ENCODE data around the gene NOC2L.

NOC2L gene

DNA sequence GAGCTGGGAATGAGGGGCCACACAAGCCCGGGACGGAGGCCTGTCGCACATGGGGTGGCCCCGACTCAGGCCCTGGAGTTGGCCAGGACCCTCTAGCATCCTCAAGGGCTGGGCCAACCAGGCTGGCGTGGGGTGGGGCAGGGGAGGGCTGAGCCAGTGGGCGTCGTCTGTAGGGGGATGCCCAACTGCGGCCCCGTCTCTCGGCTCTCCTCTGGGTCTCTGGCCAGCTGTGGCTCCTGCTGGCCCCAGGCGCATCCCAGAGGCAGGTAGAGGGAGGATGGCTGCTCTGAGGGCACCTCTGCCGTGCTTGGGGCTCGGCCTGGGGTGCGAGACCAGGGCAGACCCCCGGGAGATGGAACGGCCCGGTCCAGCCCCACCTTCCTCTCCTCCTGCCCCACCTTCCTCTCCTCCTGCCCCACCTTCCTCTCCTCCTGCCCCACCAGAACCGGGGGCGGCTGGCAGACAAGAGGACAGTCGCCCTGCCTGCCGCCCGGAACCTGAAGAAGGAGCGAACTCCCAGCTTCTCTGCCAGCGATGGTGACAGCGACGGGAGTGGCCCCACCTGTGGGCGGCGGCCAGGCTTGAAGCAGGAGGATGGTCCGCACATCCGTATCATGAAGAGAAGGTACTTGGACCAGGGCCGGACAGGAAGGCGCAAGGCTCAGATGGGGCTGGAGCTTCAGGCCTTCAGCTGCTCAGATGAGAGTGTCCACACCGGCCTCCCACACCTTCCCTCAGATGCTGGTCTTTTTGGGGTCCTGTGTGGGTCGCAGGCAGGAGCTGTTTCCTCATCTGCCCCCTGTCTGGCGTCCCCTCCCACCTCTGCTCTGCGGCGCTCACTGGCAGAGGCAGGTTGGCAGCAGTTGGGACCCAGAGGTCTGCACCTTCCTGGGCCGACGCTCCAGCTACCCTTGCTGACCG lies 29.1 kb downstream of the NOC2L start:
- no peak for DNase-seq (ENCODE audit: low read depth)

DNA sequence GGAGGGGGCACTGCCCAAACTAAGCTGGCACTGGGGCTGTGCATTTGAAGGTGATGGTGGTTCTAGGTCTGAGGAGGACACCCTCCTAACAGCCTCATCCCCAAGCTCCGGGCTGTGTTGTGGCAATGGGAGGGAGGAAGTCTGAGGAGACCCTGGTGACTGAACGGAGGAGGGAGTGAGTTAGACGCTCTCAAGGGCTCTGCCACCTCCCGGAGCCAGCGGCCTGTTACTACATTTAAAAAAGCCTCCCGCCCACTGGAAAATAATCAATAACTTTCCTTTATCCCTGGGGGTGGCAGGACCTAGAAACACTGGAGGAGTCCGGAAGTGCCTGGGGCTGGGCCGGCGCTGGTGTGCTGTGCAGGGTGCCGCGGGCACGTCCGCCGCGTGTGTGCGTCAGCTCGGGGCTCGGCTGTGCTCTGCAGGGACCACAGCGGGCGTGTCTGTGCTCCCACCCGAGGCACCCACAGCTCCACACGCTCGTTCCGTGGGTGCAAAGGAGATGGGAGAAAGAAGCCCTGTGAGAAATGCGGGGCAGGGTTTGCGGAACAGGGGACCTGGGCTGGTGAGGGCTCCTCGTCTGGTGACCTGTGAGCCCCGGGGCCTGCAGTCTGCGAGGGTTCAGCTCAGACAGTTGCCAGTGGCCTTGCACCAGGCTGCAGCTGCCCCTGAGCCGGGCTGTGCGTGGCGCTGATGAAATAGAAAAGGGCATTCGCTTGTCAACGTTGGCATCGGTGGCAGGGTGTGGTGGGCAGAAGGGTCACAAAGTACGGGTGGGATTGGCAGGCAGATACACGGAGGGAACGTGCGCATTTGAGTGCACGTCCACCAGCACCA lies 30.0 kb downstream of the NOC2L start:
- no peak for DNase-seq (ENCODE audit: low read depth)

- no peak for DNase-seq (ENCODE audit: low read depth)
Measured at GRCh38 chr1:927748-928147, 31.3 kb downstream of the NOC2L start.

GRCh38 chr1:927234-927633 lies 31.8 kb downstream of the NOC2L start:
- no peak for DNase-seq (ENCODE audit: low read depth)

DNA sequence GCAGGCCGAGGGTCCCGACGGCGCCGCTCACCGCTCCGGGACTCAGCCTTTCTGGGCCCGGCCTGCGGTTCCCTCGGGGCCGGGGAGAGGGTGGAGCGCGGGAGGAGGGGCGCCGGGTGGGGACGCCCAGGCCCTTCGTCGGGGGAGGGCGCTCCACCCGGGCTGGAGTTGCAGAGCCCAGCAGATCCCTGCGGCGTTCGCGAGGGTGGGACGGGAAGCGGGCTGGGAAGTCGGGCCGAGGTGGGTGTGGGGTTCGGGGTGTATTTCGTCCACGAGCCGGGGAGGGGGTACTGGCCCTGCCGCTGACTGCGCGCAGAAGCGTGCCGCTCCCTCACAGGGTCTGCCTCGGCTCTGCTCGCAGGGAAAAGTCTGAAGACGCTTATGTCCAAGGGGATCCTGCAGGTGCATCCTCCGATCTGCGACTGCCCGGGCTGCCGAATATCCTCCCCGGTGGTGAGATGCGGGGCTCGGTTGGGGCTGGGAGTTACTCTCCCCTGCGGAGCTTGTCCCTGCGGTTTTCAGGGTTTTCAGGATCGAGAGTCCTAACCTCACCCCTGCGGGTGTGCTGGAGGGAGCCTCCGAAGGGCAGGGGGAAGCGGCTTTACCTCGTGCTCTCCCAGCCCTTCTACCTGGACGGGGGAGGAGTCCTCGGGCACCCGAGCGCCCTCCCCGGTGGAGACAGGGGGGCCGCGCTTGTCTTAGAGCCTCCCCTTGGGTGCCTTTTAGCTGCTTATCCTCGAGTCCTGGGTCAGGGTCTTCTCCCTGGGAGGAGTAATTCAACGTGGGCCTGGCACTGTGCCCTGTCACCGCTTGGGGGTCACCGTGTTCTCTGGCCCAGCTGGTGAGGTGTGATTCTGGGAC lies 33.3 kb downstream of the NOC2L start:
- no peak for DNase-seq (ENCODE audit: low read depth)

DNA sequence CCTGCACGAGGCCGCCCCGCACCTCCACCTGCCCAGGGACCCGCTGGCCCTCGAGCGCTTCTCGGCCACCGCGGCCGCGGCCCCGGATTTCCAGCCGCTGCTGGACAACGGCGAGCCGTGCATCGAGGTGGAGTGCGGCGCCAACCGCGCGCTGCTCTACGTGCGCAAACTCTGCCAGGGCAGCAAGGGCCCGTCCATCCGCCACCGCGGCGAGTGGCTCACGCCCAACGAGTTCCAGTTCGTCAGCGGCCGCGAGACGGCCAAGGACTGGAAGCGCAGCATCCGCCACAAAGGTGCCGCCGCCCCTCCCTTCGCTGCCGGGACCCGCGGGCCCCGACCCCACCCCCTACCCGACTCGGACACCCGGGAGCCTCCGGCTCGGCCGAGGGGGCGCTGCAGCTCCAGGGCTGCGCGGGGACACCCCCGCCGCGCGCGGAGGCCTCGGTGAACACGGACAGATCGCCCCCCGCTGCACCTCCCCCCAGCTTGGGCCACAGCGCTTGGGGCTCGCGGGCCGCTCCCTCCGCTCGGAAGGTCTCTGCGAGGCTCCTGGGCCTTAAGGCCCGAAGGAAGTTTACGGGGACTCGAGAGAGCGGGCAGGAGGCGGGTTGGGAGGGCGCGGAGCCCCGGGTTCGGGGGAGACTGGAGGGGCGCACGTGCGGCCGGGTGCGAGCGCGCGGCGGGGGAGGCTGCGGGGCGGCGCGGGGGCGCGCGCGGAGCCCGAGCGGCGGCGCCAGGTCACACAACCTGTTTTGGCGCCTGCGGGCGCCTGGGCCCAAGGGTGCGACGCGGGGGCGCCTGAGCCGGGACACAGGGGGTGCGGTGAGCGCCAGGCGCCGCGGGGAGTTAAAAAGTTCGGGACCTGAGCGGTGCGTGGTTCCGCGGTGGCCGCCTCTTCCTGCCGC lies 34.1 kb downstream of the NOC2L start:
- peak; percentile 15 for DNase-seq (ENCODE audit: low read depth)

DNA sequence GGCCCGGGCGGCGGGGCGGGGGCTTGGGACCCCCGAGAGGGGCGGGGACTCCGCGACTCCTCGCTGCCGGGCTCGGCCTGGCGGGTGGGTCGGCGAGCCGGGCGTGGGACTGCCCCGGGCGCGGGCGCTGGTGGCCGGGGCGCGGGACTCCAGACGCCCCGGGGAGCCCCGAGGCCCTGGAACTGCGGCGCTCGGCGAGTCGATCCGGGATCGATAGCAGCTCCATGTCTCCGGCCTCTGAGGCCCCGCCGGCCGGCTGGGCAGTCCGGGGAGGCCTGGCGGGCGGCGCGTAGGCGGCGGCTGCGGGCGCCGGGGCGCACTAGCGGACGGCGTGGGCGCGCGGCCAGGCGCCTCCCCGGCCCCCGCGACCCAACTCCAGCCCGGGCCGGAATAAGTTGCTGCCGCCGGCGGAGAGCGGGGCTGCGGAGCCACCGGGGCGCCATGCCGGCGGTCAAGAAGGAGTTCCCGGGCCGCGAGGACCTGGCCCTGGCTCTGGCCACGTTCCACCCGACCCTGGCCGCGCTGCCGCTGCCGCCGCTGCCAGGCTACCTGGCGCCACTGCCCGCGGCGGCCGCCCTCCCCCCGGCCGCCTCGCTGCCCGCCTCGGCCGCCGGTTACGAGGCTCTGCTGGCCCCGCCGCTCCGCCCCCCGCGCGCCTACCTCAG lies 34.9 kb downstream of the NOC2L start:
- no peak for DNase-seq (ENCODE audit: low read depth)

DNA sequence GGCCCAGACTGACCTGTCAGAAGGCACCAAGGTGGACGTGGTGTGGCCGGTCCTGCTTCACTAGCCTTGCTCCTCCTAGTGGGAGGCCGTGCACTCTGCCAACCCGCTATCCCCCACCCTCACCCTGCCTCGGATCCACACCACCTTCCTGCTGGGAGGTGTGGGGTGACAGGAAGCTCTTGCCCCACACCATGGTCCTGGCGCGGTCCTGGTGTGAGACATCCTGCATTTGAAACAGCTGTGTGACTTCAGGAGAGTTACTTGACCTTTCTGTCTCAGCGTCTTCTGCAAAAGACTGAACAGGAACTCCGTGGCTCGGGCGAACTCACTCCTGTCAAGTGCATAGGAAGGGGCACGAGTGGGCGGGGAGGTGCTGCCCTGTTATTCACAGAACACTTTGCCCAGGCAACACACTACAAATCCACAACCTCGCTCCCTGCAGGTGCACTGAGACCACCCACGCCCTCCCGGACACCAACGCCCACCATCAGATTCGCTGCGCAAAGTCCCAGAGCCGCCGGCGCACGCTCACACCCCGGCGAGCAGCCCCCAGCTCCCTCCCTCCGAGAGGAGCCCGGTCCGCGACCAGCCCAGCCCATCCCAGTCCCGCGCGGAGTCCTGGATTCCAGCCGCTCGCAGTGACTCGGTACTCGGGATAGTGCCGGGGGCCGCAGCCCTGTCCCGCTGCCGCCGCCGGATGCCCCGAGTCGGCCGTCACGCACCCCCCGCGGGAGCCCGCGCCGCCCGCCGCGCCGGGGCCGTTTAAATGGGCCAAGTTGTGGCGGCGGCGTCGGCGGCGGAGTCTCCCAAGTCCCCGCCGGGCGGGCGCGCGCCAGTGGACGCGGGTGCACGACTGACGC lies 35.7 kb downstream of the NOC2L start, which contains the start of gene SAMD11:
TSS of gene SAMD11 (plus strand) at position 793 of the 860 bp plus-strand sequence. CDS start 509 bp downstream, outside the sequence.
- DNase-seq (ENCODE audit: low read depth): peak; percentile 85

- DNase-seq (ENCODE audit: low read depth): peak; percentile 66
Measured at GRCh38 chr1:921011-921837, 37.8 kb downstream of the NOC2L start.

GRCh38 chr1:920521-920920 lies 38.5 kb downstream of the NOC2L start:
- no peak for DNase-seq (ENCODE audit: low read depth)

DNA sequence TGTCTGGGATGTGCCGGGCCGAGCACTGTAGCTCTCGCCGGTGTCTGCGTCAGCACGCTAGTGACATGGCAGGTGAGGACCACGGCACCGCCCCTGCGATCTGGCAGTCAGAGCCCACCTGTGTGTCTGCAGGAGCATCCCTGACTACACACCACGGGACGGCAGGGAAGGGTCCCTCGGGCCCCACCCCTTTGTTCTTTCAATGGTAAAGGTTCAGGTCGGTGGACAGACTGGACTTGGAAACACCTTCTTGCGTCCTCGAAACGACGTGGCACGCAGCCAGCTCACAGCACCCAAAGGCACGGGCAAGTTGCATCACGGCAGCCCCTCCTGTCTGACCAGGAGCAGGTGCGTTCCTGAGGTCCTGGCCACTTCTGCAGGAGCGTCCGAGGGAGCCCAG lies 39.0 kb downstream of the NOC2L start:
- DNase-seq (ENCODE audit: low read depth): no peak

DNA sequence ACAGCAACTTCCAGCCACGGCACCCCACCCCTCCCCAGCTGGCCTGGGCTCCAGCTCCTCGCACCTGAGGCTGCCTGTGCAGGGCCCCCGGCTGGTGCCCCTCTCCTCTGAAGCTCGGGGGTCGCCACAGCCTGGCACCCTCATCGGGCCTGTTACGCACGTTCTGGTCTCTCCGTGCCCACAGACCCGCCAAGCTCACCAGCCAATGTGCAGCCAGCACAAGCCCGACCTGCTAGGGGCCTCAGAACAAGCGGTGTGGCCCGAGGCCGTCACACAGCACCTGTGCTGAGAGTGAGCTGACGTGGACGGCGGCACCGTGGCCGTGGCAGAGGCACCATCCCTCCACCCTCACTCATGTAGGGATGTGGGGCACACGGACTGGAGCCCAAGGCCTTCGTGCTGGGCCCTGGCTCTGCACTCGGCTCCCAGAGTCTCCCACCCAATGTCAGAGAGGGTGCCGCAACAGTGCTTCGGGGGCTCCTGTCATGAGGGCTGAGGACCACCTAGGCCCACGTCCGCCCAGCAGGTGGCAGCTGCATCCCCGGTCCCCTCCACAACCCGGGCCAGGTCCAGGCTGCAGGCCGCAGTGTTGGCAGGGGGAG lies 39.7 kb downstream of the NOC2L start:
- DNase-seq (ENCODE audit: low read depth): no peak

GRCh38 chr1:918843-919242 lies 40.2 kb downstream of the NOC2L start:
- no peak for DNase-seq (ENCODE audit: low read depth)

DNA sequence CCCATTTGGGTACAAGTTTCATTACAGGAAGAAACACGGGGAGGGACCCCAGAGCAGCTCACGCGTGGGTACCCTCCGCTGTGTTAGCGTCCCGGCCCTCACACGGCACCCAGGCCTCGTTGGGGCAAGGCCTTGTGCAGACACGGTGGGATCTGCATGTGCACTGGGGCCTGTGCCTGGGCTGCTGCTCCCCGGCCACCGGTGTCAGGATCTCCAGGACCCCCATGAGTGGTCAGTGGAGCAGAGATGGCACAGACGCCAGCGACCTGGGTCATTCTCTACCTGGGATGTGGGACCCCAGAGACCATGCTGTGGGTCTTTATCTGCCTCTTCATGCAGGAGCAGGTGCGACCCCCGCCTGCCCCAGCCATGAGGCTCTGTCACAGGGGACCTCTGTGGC lies 40.7 kb downstream of the NOC2L start:
- no peak for DNase-seq (ENCODE audit: low read depth)

- no peak for DNase-seq (ENCODE audit: low read depth)
Measured at GRCh38 chr1:917466-918091, 41.5 kb downstream of the NOC2L start.

DNA sequence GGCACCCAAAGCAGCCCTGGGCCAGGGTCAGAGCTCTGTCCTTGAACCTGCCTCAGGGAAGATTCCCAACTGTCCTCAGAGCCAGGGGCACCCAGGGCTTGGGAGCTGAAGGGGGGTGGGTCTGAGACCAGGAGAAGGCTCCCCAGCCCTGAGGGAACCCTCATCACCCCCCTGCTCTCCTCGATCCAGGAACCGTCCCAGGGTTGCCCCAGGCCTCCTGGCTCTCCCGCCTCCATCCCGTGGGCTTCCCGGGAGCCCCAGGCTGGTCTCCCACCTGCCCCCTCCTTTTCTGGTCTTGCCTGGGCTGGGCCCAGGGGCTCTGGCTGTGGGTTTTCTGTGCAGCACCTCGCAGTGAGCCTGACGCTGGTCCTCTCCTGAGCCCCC lies 42.0 kb downstream of the NOC2L start:
- no peak for DNase-seq (ENCODE audit: low read depth)

Measured in fibroblast of gingiva (primary cell).